CD14-positive monocyte (primary cell): Measurements from ENCODE around the gene CCDC40. TPM values are rescaled to one million over a fixed set of nuclear protein-coding genes. Genes with fewer than 3 reads are reported as not detected.
A peak's percentile ranks its signal among the peaks of the same experiment; 100 is the strongest.

ENCODE experiments used
- DNase-seq, 3 donors: peaks; one replicate each; pipeline ENCODE4 v3.0.0-alpha.2; 2011 to 2022
- H2AFZ ChIP-seq: 2 replicates; pipeline ENCODE4 v1.6.0; 2012; ENCODE audit warnings: mild to moderate bottlenecking, low read depth, low read length, inconsistent platforms; ENCODE audit not compliant: insufficient read depth, poor library complexity, severe bottlenecking
- H3K27ac ChIP-seq, 2 donors: 1 replicate in 1 of 2; 2 replicates in 1 of 2; pipeline ENCODE4 v1.5.1; 2012 to 2013; ENCODE audit warnings: low read length in 2 of 2, control low read depth in 1 of 2, inconsistent platforms in 1 of 2, low read depth in 1 of 2, mild to moderate bottlenecking in 1 of 2
- H3K27me3 ChIP-seq, 2 donors: one replicate each; pipeline versions ENCODE4 v1.6.0 to v1.6.1; 2011 to 2013; ENCODE audit warnings: low read length in 2 of 2; ENCODE audit not compliant: control insufficient read depth in 2 of 2, insufficient read depth in 2 of 2
- H3K36me3 ChIP-seq, 2 donors: replicated peaks in 1 of 2; 1 replicate in 1 of 2; 2 replicates in 1 of 2; pipeline versions ENCODE4 v1.5.1 to v1.6.1; 2012 to 2013; ENCODE audit warnings: low read length in 2 of 2, control low read depth in 1 of 2, inconsistent platforms in 1 of 2, mild to moderate bottlenecking in 1 of 2; ENCODE audit not compliant: insufficient read depth in 2 of 2, control insufficient read depth in 1 of 2
- H3K4me1 ChIP-seq, 2 donors: 1 replicate in 1 of 2; 2 replicates in 1 of 2; pipeline versions ENCODE4 v1.5.1 to v1.6.1; 2012 to 2013; ENCODE audit warnings: low read length in 2 of 2, control low read depth in 1 of 2, inconsistent platforms in 1 of 2, mild to moderate bottlenecking in 1 of 2, moderate library complexity in 1 of 2; ENCODE audit not compliant: insufficient read depth in 2 of 2, control insufficient read depth in 1 of 2
- H3K4me2 ChIP-seq: replicated peaks from 2 replicates; pipeline ENCODE3; 2012; ENCODE audit warnings: low read length, moderate library complexity, mild to moderate bottlenecking; ENCODE audit not compliant: poor library complexity, severe bottlenecking; ENCODE audit errors: extremely low read depth
- H3K4me3 ChIP-seq, 3 experiments: fragments of 200-600 bp in 1 of 3; sonication (generic) in 1 of 3; replicated peaks in 1 of 3; 1 replicate in 2 of 3; 2 replicates in 1 of 3; pipeline ENCODE4 v1.5.1; 2011 to 2013; ENCODE audit warnings: low read length in 3 of 3, mild to moderate bottlenecking in 3 of 3, control low read depth in 2 of 3, low read depth in 2 of 3, inconsistent platforms in 1 of 3, moderate library complexity in 1 of 3
- H3K79me2 ChIP-seq: 2 replicates; pipeline ENCODE4 v1.6.0; 2012; ENCODE audit warnings: mild to moderate bottlenecking, control low read depth, inconsistent platforms, low read length, moderate library complexity; ENCODE audit not compliant: insufficient read depth
- H3K9ac ChIP-seq: 2 replicates; pipeline ENCODE4 v1.6.0; 2017; ENCODE audit warnings: low read length, mild to moderate bottlenecking; ENCODE audit not compliant: insufficient read depth, poor library complexity, severe bottlenecking
- H3K9me3 ChIP-seq, 2 donors: replicated peaks in 1 of 2; 1 replicate in 1 of 2; 2 replicates in 1 of 2; pipeline versions ENCODE4 v1.5.1 to v1.6.1; 2012 to 2013; ENCODE audit warnings: low read length in 2 of 2, control low read depth in 1 of 2; ENCODE audit not compliant: control insufficient read depth in 1 of 2, insufficient read depth in 1 of 2
- H4K20me1 ChIP-seq: 2 replicates; pipeline ENCODE4 v1.6.0; 2012; ENCODE audit warnings: mild to moderate bottlenecking, low read length, control low read depth, moderate library complexity; ENCODE audit not compliant: insufficient read depth
- H3K27ac Mint-ChIP-seq, 7 donors: one replicate each; pipeline ENCODE4 v1.8.0; 2020; ENCODE audit warnings: mild to moderate bottlenecking in 7 of 7, mixed read lengths in 7 of 7, moderate library complexity in 6 of 7, inconsistent platforms in 2 of 7
- H3K27me3 Mint-ChIP-seq, 3 donors: one replicate each; pipeline ENCODE4 v1.8.0; 2021 to 2022; ENCODE audit warnings: low read depth in 3 of 3, mild to moderate bottlenecking in 3 of 3, mixed read lengths in 3 of 3, moderate library complexity in 3 of 3, inconsistent platforms in 1 of 3
- H3K36me3 Mint-ChIP-seq, 2 donors: one replicate each; pipeline ENCODE4 v1.8.0; 2020; ENCODE audit warnings: mixed read lengths in 2 of 2, inconsistent platforms in 1 of 2, mild to moderate bottlenecking in 1 of 2
- H3K4me1 Mint-ChIP-seq: one replicate; pipeline ENCODE4 v1.8.0; 2020; ENCODE audit warnings: mild to moderate bottlenecking, mixed read lengths
- H3K4me3 Mint-ChIP-seq, 2 donors: one replicate each; pipeline ENCODE4 v1.8.0; 2020; ENCODE audit warnings: mild to moderate bottlenecking in 2 of 2, mixed read lengths in 2 of 2, moderate library complexity in 1 of 2
- H3K9me3 Mint-ChIP-seq, 7 donors: one replicate each; pipeline ENCODE4 v1.8.0; 2020 to 2022; ENCODE audit warnings: mixed read lengths in 7 of 7, mild to moderate bottlenecking in 6 of 7, moderate library complexity in 6 of 7, inconsistent platforms in 2 of 7
- WGBS: methylation state at CpG from one replicate; pipeline ENCODE4 v1.1.5; 2013; ENCODE audit warnings: missing lambda C conversion rate; ENCODE audit not compliant: insufficient coverage; 5-methylcytosine and 5-hydroxymethylcytosine counted together
- intact Hi-C, 2 donors: fragments of 100-400 bp; cut with micrococcal nuclease; formaldehyde crosslinking; loops; one replicate each; pipeline versions ENCODE4 v1.15.0 to v1.15.1; 2023
- polyA plus RNA-seq, 3 donors: library from polyadenylated mRNA; depleted of rRNA in 1 of 3; unstranded in 2 of 3; stranded (reverse) in 1 of 3; fragments of 300-500 nt in 2 of 3; fragments of >200 nt in 1 of 3; fragmentation: Illumina TruSeq in 2 of 3; gene quantifications; 1 replicate in 2 of 3; 2 replicates in 1 of 3; pipeline ENCODE4 v1.2.3, GENCODE V29; 2012 to 2021
- TF ChIP-seq, protein P1 (sequence below): fragments of 200-600 bp; IDR thresholded peaks from one replicate; pipeline ENCODE4 v1.8.0; 2022; ENCODE audit warnings: antibody characterized with exemption, mild to moderate bottlenecking

Gene CCDC40
- polyA plus RNA-seq, 3 donors = 0.21 to 0.27 TPM; not detected in 1

DNA sequence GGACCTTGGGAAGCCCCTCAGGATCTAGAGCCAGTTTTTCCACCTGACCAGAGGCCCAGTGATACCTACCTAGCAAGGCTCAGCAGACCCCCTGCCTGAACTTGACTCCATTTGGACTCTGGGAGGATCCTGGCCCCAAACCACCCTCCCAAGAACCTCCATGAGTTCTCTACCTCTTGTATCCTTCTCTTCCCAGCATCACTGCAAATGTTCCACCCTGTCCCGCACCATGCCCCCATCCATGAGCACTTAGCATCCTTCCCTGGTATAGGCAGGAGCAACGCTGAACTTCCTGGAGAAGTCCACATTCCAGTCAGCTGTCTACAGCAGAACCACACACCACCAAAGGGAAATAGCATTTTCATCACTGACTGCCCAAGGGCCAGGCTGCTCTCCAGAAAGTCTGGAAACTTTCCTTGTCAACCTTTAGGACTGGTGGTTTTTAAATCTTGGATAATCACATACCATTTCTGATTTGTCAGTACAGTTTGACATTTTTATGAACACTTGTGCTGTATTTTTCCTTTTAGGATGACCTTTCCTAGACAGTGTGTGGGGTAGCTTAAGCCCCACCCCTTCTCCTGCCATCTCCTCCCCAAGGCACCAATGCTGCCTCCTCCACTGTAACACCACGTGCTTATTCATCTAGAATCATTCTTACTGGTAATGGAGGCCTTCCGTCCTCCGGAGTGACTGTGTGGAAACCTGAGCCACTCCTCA is 96.6 kb downstream of the CCDC40 start:
- Histone ChIP-seq H4K20me1 (no peaks in the 10 kb centered on the region), H3K4me2 (no peak overlapping the region), H2AFZ (no peak overlapping the region), H3K9ac (no peak overlapping the region), H3K79me2 (no peaks in the 10 kb centered on the region), H3K27ac (no peak overlapping the region), H3K36me3 (peaks cover 51 to 55% of the 10 kb centered on the region in 2 donors), H3K9me3 (no peaks in the 10 kb centered on the region), H3K27me3 (peaks cover 0 to 3% of the 10 kb centered on the region in 2 donors), H3K4me3 (no peak overlapping the region), H3K4me1 (no peaks in the 10 kb centered on the region)
- Mint-ChIP-seq H3K9me3 (no peaks in the 10 kb centered on the region), H3K27ac (peak overlapping the region in 2 of 7 donors; percentile 15 to 47), H3K27me3 (peaks cover 1 to 15% (median 3%) of the 10 kb centered on the region in 3 donors), H3K4me3 (no peak overlapping the region), H3K4me1 (no peaks in the 10 kb centered on the region), H3K36me3 (peaks cover 54 to 60% of the 10 kb centered on the region in 2 donors)
- WGBS = 100% methylated on average over 4 of the region's 5 CpGs
- TF ChIP-seq, protein P1, sequence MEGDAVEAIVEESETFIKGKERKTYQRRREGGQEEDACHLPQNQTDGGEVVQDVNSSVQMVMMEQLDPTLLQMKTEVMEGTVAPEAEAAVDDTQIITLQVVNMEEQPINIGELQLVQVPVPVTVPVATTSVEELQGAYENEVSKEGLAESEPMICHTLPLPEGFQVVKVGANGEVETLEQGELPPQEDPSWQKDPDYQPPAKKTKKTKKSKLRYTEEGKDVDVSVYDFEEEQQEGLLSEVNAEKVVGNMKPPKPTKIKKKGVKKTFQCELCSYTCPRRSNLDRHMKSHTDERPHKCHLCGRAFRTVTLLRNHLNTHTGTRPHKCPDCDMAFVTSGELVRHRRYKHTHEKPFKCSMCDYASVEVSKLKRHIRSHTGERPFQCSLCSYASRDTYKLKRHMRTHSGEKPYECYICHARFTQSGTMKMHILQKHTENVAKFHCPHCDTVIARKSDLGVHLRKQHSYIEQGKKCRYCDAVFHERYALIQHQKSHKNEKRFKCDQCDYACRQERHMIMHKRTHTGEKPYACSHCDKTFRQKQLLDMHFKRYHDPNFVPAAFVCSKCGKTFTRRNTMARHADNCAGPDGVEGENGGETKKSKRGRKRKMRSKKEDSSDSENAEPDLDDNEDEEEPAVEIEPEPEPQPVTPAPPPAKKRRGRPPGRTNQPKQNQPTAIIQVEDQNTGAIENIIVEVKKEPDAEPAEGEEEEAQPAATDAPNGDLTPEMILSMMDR = no peak
- intact Hi-C loops = no loop called here
- no peak for DNase-seq

DNA sequence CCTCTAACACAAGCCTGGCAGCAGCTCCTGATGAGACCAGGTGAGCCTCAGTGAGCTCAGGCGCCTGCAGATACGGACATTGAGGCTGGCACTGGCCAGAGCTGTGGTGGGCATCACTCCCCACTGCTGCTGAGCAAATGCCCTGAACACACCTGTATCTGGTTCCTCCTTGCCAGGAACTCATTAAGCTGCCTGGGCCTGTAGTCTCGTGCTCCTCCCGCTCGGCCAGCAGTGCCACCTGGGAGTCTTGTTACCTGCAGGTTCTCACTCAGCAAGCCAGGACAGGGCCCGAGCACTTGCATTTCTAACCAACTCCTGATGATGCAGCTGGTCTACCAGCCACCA is 97.2 kb downstream of the CCDC40 start:
- no peaks in the 10 kb centered on the region for H3K9me3 Mint-ChIP-seq
- no peak overlapping the region for H2AFZ ChIP-seq
- no peak overlapping the region for H3K9ac ChIP-seq
- no peak overlapping the region for H3K4me2 ChIP-seq
- no peak overlapping the region for H3K4me3 Mint-ChIP-seq
- no peak overlapping the region for H3K27ac ChIP-seq
- no peaks in the 10 kb centered on the region for H3K4me1 ChIP-seq
- no peaks in the 10 kb centered on the region for H3K4me1 Mint-ChIP-seq
- H3K9me3 ChIP-seq = no peaks in the 10 kb centered on the region
- intact Hi-C loops = no loop called here
- H3K36me3 Mint-ChIP-seq = peaks cover 59 to 65% of the 10 kb centered on the region in 2 donors
- 96% methylated on average over 5 of the region's 6 CpGs for WGBS
- H3K27me3 Mint-ChIP-seq = peaks cover 1 to 13% (median 3%) of the 10 kb centered on the region in 3 donors
- H3K79me2 ChIP-seq = no peaks in the 10 kb centered on the region
- no peaks in the 10 kb centered on the region for H4K20me1 ChIP-seq
- DNase-seq = no peak
- no peaks in the 10 kb centered on the region for H3K27me3 ChIP-seq
- H3K36me3 ChIP-seq = peaks cover 56 to 60% of the 10 kb centered on the region in 2 donors
- H3K4me3 ChIP-seq = no peak overlapping the region
- H3K27ac Mint-ChIP-seq = no peak overlapping the region
- TF ChIP-seq, protein P1 = no peak
